VCaP (cell line): ENCODE results near the gene TMEM132C.
"Not testable (repeated sequence)": the region's sequence is repeated elsewhere in the genome, so short reads cannot be mapped to it uniquely, and the experiment has no call there.

Experiments used
- H3K27ac ChIP-seq: fragments of 450-650 bp; 2 replicates; pipeline ENCODE4 v1.5.1; 2017
- TF ChIP-seq, protein P1 (sequence below): fragments of 450-650 bp; conservative IDR thresholded peaks from 2 replicates; pipeline ENCODE4 v1.5.1; 2017; ENCODE audit warnings: mild to moderate bottlenecking, moderate library complexity

Gene TMEM132C

DNA sequence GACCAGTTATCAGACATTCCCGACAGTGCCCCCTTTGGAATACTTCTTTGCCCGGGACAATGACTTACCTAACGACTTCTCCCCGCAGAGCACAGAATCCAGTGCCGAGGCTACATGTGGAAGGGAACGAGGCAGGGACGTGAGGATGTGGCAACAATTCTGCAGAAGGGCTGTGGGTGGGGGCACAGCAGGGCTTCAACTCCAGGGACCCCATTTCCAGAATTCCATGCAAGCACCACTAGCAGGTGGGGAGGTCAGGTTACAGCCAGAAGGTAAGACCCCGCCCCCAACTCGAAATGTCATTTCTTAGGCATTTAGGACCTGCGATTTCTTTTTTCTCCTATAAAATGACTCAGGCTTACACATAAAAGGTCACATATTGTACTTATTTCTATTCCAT, 207.9 kb downstream of the TMEM132C start:
- TF ChIP-seq, protein P1, sequence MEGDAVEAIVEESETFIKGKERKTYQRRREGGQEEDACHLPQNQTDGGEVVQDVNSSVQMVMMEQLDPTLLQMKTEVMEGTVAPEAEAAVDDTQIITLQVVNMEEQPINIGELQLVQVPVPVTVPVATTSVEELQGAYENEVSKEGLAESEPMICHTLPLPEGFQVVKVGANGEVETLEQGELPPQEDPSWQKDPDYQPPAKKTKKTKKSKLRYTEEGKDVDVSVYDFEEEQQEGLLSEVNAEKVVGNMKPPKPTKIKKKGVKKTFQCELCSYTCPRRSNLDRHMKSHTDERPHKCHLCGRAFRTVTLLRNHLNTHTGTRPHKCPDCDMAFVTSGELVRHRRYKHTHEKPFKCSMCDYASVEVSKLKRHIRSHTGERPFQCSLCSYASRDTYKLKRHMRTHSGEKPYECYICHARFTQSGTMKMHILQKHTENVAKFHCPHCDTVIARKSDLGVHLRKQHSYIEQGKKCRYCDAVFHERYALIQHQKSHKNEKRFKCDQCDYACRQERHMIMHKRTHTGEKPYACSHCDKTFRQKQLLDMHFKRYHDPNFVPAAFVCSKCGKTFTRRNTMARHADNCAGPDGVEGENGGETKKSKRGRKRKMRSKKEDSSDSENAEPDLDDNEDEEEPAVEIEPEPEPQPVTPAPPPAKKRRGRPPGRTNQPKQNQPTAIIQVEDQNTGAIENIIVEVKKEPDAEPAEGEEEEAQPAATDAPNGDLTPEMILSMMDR, result no peak
- H3K27ac ChIP-seq, result no peak overlapping the region

DNA sequence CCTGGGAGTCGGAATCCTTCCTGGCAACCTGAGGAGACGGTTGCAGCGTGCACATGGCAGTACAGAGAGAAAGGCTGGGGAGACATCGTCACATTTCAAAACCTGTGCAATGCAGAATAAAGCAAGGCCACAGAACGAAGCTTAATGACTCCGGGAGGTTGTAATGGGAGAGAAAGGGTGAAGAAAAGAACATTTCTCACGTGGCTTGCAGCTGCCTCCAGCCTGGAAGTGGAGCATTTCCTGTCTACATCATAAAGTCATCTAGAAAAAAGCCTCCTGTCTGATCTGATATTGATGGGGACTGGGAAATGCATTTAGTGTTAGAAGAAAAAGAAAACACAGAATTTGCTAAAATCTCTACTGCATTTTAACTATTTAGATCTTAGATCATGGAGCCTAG, 209.3 kb downstream of the TMEM132C start:
- TF ChIP-seq, protein P1, result no peak
- no peak overlapping the region for H3K27ac ChIP-seq

DNA sequence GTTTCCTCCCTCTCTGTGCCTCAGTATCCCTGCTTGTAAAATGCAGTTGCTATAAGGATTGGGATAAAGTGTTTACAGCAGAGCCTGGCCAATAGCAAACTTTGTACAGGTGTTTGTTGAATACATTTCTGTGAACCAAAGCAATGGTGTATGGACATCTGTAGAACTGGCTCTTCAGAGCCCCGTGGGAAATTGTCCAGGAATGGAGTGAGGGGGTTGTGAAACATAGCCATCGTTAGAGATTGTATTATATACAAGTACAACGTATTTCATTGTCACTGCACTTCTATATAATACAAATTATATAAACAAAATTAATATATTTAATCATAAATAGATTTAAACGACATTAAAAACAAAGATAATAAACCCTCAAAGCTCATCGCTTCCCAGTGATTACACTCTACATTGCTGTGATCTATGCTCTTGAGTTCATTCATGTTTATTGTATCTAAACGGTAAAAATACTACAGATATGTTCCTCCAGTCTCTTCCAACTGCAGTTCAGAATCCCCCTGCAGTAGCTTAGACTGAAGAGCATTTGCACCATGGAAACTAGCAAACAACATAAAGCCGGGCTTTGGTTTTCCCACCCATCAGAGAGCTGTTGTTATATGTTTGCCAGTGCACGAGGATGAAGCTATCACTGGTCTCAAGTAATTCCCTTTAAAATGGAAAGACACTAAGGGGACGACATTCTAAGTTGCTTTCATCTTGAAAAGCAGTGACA, 216.7 kb downstream of the TMEM132C start:
- H3K27ac ChIP-seq, result no peak overlapping the region
- TF ChIP-seq, protein P1, result no peak

DNA sequence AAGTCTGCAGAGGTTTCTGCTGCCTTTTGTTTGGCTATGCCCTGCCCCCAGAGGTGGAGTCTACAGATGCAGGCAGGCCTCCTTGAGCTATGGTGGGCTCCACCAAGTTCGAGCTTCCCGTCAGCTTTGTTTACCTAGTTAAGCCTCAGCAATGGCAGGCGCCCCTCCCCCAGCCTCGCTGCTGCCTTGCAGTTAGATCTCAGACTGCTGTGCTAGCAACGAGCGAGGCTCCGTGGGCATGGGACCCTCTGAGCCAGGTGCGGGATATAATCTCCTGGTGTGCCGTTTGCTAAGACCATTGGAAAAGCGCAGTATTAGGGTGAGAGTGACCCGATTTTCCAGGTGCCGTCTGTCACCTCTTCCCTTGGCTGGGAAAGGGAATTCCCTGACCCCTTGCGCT, 230.4 kb downstream of the TMEM132C start:
- not testable (repeated sequence) for H3K27ac ChIP-seq

DNA sequence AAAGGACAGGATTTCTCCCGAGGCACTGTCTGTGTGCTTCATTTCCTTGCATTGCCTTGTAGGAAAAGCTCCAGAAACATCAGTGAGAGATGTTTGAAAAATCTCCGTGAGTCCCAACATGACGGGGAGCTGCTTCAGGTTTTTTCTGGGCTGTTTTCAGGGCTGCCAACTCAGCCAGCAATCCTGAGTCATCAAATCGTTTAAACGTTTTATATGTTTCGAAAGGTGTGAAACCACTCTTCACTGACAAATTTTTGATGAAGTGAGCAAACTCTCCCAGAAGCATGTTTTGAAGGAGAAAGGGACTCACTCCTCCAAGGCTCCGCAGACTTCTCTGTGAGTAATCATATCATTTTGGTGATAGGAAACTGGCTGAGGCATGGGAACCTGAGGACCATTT, 240.5 kb downstream of the TMEM132C start:
- TF ChIP-seq, protein P1, result no peak
- no peak overlapping the region for H3K27ac ChIP-seq

DNA sequence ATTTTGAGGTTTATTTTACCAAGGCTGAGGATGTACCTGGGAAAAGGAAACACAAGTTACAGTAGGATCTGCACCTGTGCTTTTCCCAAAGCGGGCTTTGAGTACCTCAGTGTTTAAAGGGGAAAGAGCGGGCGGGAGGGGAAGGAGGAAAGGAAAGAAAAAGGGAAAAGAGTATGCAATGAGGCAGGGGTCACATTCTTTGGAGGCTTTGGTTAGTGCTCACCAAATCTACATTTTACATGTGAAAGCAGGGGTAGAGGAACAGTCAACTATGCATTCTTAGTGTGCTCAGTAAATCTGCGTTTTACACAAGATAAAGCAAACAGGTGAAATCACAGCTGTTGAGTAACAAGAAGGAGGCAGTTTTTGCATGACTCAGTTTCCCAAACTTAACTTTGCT, 242.2 kb downstream of the TMEM132C start:
- TF ChIP-seq, protein P1, result no peak
- H3K27ac ChIP-seq, result no peak overlapping the region

DNA sequence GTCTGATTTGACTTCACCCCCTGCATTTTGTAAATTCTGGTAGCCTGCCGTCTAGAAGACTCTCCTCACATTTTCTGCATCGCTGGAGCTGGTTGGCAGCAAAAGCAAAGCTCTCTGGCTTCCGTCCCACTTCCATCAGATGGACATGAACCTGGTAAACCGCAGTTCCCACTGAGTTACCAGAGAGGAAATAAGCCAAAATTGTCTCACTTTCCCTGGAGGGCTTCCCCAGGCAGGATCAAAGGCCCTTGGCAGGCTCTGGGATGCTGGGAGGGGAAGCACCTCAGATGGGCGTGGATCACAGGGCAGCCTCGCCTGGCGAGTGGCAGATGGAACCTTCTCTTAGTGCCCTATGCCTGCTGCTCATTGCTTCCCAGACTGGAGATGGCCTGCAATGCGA, 243.5 kb downstream of the TMEM132C start:
- TF ChIP-seq, protein P1, result no peak
- no peak overlapping the region for H3K27ac ChIP-seq

DNA sequence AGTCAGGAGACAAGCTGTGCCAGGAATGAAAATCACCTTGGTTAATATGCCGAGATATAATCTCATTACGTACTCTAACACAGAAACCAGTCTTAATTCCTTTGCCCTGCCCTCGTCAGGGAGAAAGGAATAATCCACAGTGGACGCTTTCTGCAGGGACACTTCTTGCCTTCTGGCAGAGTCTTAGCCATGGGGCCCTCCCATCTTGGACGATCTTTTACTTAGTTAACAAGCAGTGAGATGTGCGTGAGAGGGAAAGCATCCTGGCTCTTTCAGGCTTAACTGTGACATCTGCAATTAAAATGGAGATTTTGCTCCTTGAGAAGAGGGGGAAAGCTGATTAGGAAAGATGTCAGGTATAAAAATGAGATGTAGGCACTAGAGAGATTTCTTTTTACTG, 246.4 kb downstream of the TMEM132C start:
- TF ChIP-seq, protein P1, result no peak

More for the DNA sequence above, 246.4 kb downstream of the TMEM132C start:
- no peak overlapping the region for H3K27ac ChIP-seq
